Measurements from ENCODE around the gene DSP. TPM values are rescaled to one million over a fixed set of nuclear protein-coding genes. Genes with fewer than 3 reads are reported as not detected.

DSP gene
- total and polyA plus RNA-seq, 2 of the 13 experiments (the other 11 are each of a cell fraction or from before 2014, with no cell fraction given) = 89.8 to 117 TPM

DNA sequence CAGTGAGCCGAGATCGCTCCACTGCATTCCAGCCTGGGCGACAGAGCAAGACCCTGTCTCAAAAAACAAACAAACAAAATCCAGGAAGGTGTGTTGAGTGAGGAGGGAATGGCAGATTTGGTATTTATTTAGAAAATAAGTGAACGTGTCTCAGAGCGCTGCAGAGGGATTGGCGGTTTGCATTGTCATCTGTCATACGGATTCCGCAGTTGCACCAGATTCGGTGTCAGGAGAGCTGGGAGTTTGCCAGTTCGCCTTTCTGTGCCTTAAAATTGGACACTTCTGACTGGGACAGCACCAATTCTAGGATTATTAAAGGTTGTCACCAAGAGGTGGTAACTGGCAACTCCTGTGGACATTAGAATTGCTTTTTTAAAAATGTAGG is 49.4 kb downstream of the DSP start (continued):
- TF ChIP-seq RBM39 (IDR thresholded peaks at IDR 0.05; ENCODE audit: low read depth, low read length, poor library complexity, severe bottlenecking) = no peak
- TF ChIP-seq FOXM1 (CRISPR knock-in tag; IDR thresholded peaks at IDR 0.05) = no peak
- no peak for TF ChIP-seq YEATS4 (CRISPR knock-in tag; IDR thresholded peaks at IDR 0.05; ENCODE audit: borderline replicate concordance)
- TF ChIP-seq ZNF251 (CRISPR knock-in tag; IDR thresholded peaks at IDR 0.05) = no peak
- no peak for TF ChIP-seq FOXK2 (IDR thresholded peaks at IDR 0.05)
- no peak for TF ChIP-seq ZBTB3 (CRISPR knock-in tag; IDR thresholded peaks at IDR 0.05; ENCODE audit: borderline replicate concordance, low read depth)
- no peak for TF ChIP-seq MBNL3 (CRISPR knock-in tag; conservative IDR thresholded peaks at IDR 0.05)
- no peak for TF ChIP-seq ZNF160 (CRISPR knock-in tag; IDR thresholded peaks at IDR 0.05)
- TF ChIP-seq SRSF4 (IDR thresholded peaks at IDR 0.05; ENCODE audit: low read depth, low read length, poor library complexity, severe bottlenecking) = no peak
- TF ChIP-seq, protein P1, sequence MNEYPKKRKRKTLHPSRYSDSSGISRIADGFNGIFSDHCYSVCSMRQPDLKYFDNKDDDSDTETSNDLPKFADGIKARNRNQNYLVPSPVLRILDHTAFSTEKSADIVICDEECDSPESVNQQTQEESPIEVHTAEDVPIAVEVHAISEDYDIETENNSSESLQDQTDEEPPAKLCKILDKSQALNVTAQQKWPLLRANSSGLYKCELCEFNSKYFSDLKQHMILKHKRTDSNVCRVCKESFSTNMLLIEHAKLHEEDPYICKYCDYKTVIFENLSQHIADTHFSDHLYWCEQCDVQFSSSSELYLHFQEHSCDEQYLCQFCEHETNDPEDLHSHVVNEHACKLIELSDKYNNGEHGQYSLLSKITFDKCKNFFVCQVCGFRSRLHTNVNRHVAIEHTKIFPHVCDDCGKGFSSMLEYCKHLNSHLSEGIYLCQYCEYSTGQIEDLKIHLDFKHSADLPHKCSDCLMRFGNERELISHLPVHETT (CRISPR knock-in tag; conservative IDR thresholded peaks at IDR 0.05) = no peak
- no peak for TF ChIP-seq SOX6 (IDR thresholded peaks at IDR 0.05)
- no peak for TF ChIP-seq SOX6 (CRISPR knock-in tag; IDR thresholded peaks at IDR 0.05)
- TF ChIP-seq ZNF724P (CRISPR knock-in tag; IDR thresholded peaks at IDR 0.05; ENCODE audit: borderline replicate concordance) = no peak
- TF ChIP-seq, protein P2, sequence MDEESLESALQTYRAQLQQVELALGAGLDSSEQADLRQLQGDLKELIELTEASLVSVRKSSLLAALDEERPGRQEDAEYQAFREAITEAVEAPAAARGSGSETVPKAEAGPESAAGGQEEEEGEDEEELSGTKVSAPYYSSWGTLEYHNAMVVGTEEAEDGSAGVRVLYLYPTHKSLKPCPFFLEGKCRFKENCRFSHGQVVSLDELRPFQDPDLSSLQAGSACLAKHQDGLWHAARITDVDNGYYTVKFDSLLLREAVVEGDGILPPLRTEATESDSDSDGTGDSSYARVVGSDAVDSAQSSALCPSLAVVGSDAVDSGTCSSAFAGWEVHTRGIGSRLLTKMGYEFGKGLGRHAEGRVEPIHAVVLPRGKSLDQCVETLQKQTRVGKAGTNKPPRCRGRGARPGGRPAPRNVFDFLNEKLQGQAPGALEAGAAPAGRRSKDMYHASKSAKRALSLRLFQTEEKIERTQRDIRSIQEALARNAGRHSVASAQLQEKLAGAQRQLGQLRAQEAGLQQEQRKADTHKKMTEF (CRISPR knock-in tag; IDR thresholded peaks at IDR 0.05) = no peak
- TF ChIP-seq NR2F2 (IDR thresholded peaks at IDR 0.05; ENCODE audit: borderline replicate concordance, low read depth) = no peak
- TF ChIP-seq ZNF816 (CRISPR knock-in tag; IDR thresholded peaks at IDR 0.05; ENCODE audit: borderline replicate concordance) = 0 out of 2 replicates have a peak, but pooled peaks have one; percentile 2
- TF ChIP-seq, protein P3, sequence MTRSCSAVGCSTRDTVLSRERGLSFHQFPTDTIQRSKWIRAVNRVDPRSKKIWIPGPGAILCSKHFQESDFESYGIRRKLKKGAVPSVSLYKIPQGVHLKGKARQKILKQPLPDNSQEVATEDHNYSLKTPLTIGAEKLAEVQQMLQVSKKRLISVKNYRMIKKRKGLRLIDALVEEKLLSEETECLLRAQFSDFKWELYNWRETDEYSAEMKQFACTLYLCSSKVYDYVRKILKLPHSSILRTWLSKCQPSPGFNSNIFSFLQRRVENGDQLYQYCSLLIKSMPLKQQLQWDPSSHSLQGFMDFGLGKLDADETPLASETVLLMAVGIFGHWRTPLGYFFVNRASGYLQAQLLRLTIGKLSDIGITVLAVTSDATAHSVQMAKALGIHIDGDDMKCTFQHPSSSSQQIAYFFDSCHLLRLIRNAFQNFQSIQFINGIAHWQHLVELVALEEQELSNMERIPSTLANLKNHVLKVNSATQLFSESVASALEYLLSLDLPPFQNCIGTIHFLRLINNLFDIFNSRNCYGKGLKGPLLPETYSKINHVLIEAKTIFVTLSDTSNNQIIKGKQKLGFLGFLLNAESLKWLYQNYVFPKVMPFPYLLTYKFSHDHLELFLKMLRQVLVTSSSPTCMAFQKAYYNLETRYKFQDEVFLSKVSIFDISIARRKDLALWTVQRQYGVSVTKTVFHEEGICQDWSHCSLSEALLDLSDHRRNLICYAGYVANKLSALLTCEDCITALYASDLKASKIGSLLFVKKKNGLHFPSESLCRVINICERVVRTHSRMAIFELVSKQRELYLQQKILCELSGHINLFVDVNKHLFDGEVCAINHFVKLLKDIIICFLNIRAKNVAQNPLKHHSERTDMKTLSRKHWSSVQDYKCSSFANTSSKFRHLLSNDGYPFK (CRISPR knock-in tag; IDR thresholded peaks at IDR 0.05; ENCODE audit: borderline replicate concordance) = no peak
- TF ChIP-seq, protein P4, sequence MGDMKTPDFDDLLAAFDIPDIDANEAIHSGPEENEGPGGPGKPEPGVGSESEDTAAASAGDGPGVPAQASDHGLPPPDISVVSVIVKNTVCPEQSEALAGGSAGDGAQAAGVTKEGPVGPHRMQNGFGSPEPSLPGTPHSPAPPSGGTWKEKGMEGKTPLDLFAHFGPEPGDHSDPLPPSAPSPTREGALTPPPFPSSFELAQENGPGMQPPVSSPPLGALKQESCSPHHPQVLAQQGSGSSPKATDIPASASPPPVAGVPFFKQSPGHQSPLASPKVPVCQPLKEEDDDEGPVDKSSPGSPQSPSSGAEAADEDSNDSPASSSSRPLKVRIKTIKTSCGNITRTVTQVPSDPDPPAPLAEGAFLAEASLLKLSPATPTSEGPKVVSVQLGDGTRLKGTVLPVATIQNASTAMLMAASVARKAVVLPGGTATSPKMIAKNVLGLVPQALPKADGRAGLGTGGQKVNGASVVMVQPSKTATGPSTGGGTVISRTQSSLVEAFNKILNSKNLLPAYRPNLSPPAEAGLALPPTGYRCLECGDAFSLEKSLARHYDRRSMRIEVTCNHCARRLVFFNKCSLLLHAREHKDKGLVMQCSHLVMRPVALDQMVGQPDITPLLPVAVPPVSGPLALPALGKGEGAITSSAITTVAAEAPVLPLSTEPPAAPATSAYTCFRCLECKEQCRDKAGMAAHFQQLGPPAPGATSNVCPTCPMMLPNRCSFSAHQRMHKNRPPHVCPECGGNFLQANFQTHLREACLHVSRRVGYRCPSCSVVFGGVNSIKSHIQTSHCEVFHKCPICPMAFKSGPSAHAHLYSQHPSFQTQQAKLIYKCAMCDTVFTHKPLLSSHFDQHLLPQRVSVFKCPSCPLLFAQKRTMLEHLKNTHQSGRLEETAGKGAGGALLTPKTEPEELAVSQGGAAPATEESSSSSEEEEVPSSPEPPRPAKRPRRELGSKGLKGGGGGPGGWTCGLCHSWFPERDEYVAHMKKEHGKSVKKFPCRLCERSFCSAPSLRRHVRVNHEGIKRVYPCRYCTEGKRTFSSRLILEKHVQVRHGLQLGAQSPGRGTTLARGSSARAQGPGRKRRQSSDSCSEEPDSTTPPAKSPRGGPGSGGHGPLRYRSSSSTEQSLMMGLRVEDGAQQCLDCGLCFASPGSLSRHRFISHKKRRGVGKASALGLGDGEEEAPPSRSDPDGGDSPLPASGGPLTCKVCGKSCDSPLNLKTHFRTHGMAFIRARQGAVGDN (CRISPR knock-in tag; IDR thresholded peaks at IDR 0.05) = no peak
- no peak for TF ChIP-seq KDM5B (CRISPR knock-in tag; IDR thresholded peaks at IDR 0.05; ENCODE audit: borderline replicate concordance)
- TF ChIP-seq, protein P5, sequence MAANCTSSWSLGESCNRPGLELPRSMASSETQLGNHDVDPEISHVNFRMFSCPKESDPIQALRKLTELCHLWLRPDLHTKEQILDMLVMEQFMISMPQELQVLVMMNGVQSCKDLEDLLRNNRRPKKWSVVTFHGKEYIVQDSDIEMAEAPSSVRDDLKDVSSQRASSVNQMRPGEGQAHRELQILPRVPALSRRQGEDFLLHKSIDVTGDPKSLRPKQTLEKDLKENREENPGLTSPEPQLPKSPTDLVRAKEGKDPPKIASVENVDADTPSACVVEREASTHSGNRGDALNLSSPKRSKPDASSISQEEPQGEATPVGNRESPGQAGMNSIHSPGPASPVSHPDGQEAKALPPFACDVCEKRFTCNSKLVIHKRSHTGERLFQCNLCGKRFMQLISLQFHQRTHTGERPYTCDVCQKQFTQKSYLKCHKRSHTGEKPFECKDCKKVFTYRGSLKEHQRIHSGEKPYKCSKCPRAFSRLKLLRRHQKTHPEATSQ (CRISPR knock-in tag; IDR thresholded peaks at IDR 0.05; ENCODE audit: borderline replicate concordance) = no peak
